ENCODE results near the gene GSG1L.
A peak's percentile ranks its signal among the peaks of the same experiment; 100 is the strongest.

The GSG1L gene

DNA sequence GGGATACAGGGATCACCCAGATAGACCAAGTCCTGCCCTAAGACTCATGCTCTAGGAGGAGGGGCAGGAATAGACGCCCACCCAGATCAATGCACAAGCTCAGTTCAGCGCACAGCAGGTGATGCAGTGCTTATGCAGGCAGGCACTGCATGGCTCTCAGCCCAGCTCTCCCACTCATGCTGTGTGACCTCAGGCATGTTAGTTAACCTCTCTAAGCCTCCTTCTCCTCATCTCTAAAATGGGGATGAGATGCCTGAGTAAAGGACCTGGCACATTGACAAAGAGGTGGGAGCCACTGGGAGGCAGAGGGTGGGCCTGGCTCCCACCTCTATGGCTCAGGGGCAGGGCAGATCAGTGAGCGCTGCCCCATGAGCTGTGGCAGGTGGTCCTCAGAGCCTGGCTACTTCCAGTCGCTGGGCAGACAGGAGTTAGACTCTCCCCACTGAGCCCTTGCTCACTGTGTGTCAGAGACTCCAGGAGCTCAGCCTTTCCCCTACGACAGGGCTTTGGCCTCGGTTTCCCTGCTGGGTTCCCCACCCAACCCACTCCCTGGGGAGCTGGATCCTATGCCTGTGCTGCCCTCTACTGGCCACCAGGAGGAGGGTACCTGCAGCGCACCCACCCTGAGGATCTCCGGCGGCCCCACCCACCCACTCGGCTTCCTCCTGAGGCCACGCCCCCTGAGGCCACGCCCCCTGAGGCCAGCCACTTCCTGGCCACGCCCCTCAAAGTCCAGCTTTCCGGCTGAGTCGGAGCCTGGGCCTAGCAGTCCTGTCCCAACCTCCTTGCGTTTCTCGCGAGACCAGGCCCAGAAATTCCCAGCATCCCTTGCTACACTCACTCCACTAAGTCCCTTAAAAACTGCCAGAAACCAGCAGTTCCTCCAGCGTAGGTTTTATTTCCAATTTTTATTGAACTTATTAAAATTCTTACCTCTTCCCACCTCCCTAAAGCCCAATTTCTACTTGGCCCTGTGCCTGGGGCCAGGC lies 196.1 kb downstream of the GSG1L start:
- Histone ChIP-seq H3K79me2 (ENCODE audit: insufficient read depth, low read length) (no peaks in the 10 kb centered on the region), H3K4me2 (ENCODE audit: low read depth, low read length, poor library complexity, severe bottlenecking) (no peak overlapping the region), H3K9me2 (replicated peaks; ENCODE audit: insufficient read depth, low read length) (no peaks in the 10 kb centered on the region), H3K4me3 (ENCODE audit: insufficient read depth, low read length, poor library complexity, severe bottlenecking) (no peak overlapping the region), H3F3A (ENCODE audit: insufficient read depth) (no peaks in the 10 kb centered on the region), H2AFZ (ENCODE audit: low read depth, low read length, severe bottlenecking) (no peak overlapping the region), H3K9me3 (ENCODE audit: insufficient read depth, low read length) (no peaks in the 10 kb centered on the region), H4K20me1 (ENCODE audit: low read depth, low read length) (no peaks in the 10 kb centered on the region), H3K9ac (ENCODE audit: low read length) (no peak overlapping the region), H3K27ac (ENCODE audit: low read depth, low read length) (no peak overlapping the region), H3K36me3 (ENCODE audit: low read length) (no peaks in the 10 kb centered on the region), H3K27me3 (ENCODE audit: low read length) (no peaks in the 10 kb centered on the region)
- TF ChIP-seq EZH2phosphoT487 (conservative IDR thresholded peaks at IDR 0.05; ENCODE audit: low read length) (no peak), CTCF (IDR thresholded peaks at IDR 0.05; ENCODE audit: insufficient read depth, low read length, poor library complexity, severe bottlenecking) (peak; percentile 75)

DNA sequence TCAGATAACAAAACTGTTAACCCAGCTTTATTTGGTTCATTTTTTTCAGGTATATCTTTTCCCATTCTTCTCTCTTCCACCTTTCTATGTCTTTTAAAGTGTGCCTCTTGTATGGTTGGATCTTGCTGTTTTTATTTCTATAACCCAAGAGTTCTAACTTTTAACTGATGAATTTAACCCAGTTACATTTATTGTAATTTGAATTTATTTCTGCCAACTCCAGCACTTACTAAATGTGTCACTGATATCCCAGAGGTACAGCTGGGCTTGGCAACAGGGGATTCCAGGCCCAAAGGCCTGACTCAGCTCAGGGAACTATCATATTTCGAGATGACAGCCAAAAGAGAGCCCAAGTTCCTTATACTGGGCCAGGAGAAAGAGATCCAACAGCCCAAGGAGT lies 200.1 kb downstream of the GSG1L start:
- H3F3A ChIP-seq (ENCODE audit: insufficient read depth) = no peaks in the 10 kb centered on the region
- TF ChIP-seq CTCF (IDR thresholded peaks at IDR 0.05; ENCODE audit: insufficient read depth, low read length, poor library complexity, severe bottlenecking) (no peak), EZH2phosphoT487 (conservative IDR thresholded peaks at IDR 0.05; ENCODE audit: low read length) (no peak)
- no peaks in the 10 kb centered on the region for H3K36me3 ChIP-seq (ENCODE audit: low read length)

DNA sequence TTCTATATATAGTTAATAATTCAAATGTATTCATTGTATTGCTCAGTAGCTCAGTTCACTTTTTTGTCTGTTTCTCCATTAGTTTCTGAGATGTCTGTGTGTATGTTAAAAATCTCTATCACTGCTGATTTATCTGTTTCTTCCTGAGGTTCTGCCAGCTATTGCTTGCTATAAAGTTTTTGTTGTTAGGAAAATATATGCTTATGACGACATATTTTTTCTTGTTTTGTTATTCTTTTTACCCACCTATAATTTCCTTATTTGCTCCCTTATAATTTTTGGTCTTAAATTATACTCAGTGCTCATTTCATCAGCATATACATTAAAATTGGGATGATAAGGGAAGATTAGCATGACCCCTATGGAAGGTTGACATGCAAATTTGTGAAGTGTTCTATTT lies 200.6 kb downstream of the GSG1L start:
- Histone ChIP-seq H3K27me3 (ENCODE audit: low read length) (no peaks in the 10 kb centered on the region), H3K36me3 (ENCODE audit: low read length) (no peaks in the 10 kb centered on the region), H3K9me2 (replicated peaks; ENCODE audit: insufficient read depth, low read length) (no peaks in the 10 kb centered on the region), H3K4me2 (ENCODE audit: low read depth, low read length, poor library complexity, severe bottlenecking) (no peak overlapping the region), H2AFZ (ENCODE audit: low read depth, low read length, severe bottlenecking) (no peak overlapping the region), H3K27ac (ENCODE audit: low read depth, low read length) (no peak overlapping the region), H3K4me3 (ENCODE audit: insufficient read depth, low read length, poor library complexity, severe bottlenecking) (no peak overlapping the region), H3K9me3 (ENCODE audit: insufficient read depth, low read length) (no peaks in the 10 kb centered on the region), H3K9ac (ENCODE audit: low read length) (no peak overlapping the region), H4K20me1 (ENCODE audit: low read depth, low read length) (no peaks in the 10 kb centered on the region), H3K79me2 (ENCODE audit: insufficient read depth, low read length) (no peaks in the 10 kb centered on the region), H3F3A (ENCODE audit: insufficient read depth) (no peaks in the 10 kb centered on the region)
- no peak for TF ChIP-seq EZH2phosphoT487 (conservative IDR thresholded peaks at IDR 0.05; ENCODE audit: low read length)

More for the DNA sequence above, 200.1 kb downstream of the GSG1L start:
- Histone ChIP-seq H3K4me2 (ENCODE audit: low read depth, low read length, poor library complexity, severe bottlenecking) (no peak overlapping the region), H3K79me2 (ENCODE audit: insufficient read depth, low read length) (no peaks in the 10 kb centered on the region), H3K4me3 (ENCODE audit: insufficient read depth, low read length, poor library complexity, severe bottlenecking) (no peak overlapping the region), H2AFZ (ENCODE audit: low read depth, low read length, severe bottlenecking) (no peak overlapping the region), H4K20me1 (ENCODE audit: low read depth, low read length) (no peaks in the 10 kb centered on the region), H3K9ac (ENCODE audit: low read length) (no peak overlapping the region), H3K27ac (ENCODE audit: low read depth, low read length) (no peak overlapping the region), H3K27me3 (ENCODE audit: low read length) (no peaks in the 10 kb centered on the region), H3K9me2 (replicated peaks; ENCODE audit: insufficient read depth, low read length) (no peaks in the 10 kb centered on the region), H3K9me3 (ENCODE audit: insufficient read depth, low read length) (no peaks in the 10 kb centered on the region)

- H4K20me1 ChIP-seq (ENCODE audit: low read depth, low read length) = no peaks in the 10 kb centered on the region
Observed at GRCh38 chr16:27860091-27860490, 203.4 kb downstream of the GSG1L start.

More at GRCh38 chr16:27860091-27860490, 203.4 kb downstream of the GSG1L start:
- Histone ChIP-seq H3K36me3 (ENCODE audit: low read length) (no peaks in the 10 kb centered on the region), H3K27me3 (ENCODE audit: low read length) (no peaks in the 10 kb centered on the region), H3K9me3 (ENCODE audit: insufficient read depth, low read length) (no peaks in the 10 kb centered on the region), H3K9ac (ENCODE audit: low read length) (no peak overlapping the region), H3F3A (ENCODE audit: insufficient read depth) (no peaks in the 10 kb centered on the region), H3K4me2 (ENCODE audit: low read depth, low read length, poor library complexity, severe bottlenecking) (no peak overlapping the region), H3K4me3 (ENCODE audit: insufficient read depth, low read length, poor library complexity, severe bottlenecking) (no peak overlapping the region), H3K79me2 (ENCODE audit: insufficient read depth, low read length) (no peaks in the 10 kb centered on the region), H3K9me2 (replicated peaks; ENCODE audit: insufficient read depth, low read length) (no peaks in the 10 kb centered on the region), H2AFZ (ENCODE audit: low read depth, low read length, severe bottlenecking) (no peak overlapping the region), H3K27ac (ENCODE audit: low read depth, low read length) (no peak overlapping the region)
- TF ChIP-seq CTCF (IDR thresholded peaks at IDR 0.05; ENCODE audit: insufficient read depth, low read length, poor library complexity, severe bottlenecking) (no peak), EZH2phosphoT487 (conservative IDR thresholded peaks at IDR 0.05; ENCODE audit: low read length) (no peak)
